Activated T-helper 1 cell treated with anti-CD3 and anti-CD28 coated beads, Interleukin-12 subunit alpha, Interleukin-12 subunit beta, Interleukin-2, Interleukin-4 antibody, amounts not matched to agents 30 ng/mL and 10 ng/mL and 1 ng/mL, durations not matched to agents 14 hours and 24 hours and 36 hours (primary cell): ENCODE data around the gene KRT72. TPM values are rescaled to one million over a fixed set of nuclear protein-coding genes. Genes with fewer than 3 reads are reported as not detected.

Source experiments
- DNase-seq: peaks from one replicate; pipeline ENCODE4 v3.0.0; 2021; ENCODE audit warnings: low spot score
- H3K27ac Mint-ChIP-seq: one replicate; pipeline ENCODE4 v1.8.0; 2021; ENCODE audit warnings: mild to moderate bottlenecking, mixed read lengths
- H3K27me3 Mint-ChIP-seq: one replicate; pipeline ENCODE4 v1.8.0; 2022; ENCODE audit warnings: mild to moderate bottlenecking, moderate library complexity, mixed read lengths; ENCODE audit not compliant: insufficient read depth
- H3K36me3 Mint-ChIP-seq: one replicate; pipeline ENCODE4 v1.8.0; 2021; ENCODE audit warnings: low read depth, mixed read lengths
- H3K4me1 Mint-ChIP-seq: one replicate; pipeline ENCODE4 v1.8.0; 2021; ENCODE audit warnings: low read depth, mixed read lengths
- H3K4me3 Mint-ChIP-seq: one replicate; pipeline ENCODE4 v1.8.0; 2021; ENCODE audit warnings: mild to moderate bottlenecking, moderate library complexity, mixed read lengths
- H3K9me3 Mint-ChIP-seq: one replicate; pipeline ENCODE4 v1.8.0; 2021; ENCODE audit warnings: mixed read lengths
- intact Hi-C: fragments of 100-400 bp; cut with micrococcal nuclease; formaldehyde crosslinking; loops from one replicate; pipeline ENCODE4 v1.15.1; 2024
- total RNA-seq: library from RNA; stranded (reverse); gene quantifications from 2 replicates; pipeline ENCODE4 v1.2.3, GENCODE V29; 2022

The KRT72 gene
- total RNA-seq, 1 donor from 2014 or later: not detected

DNA sequence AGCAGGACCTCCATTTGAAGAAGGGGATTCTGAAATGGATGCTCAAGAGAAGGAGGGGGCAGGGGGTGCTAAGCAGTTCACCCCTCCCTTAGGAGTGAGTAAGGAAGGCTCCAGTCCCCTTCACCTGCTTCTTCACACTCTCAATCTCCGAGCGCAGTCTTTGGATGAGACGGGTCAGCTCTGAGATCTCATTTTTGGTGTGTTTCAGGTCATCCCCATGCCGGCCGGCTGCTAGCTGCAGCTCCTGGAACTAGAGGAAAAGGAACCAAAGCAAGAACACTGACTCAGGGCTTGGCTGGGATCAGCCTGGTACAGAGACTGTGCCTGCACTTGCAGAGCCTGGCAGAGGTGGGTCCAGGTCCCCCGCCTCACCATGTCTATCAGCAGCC, 9.8 kb upstream of the KRT72 start:
- H3K27ac Mint-ChIP-seq: no peak overlapping the region
- no peaks in the 10 kb centered on the region for H3K9me3 Mint-ChIP-seq
- no peak for DNase-seq

GRCh38 chr12:52608826-52609630, 7.8 kb upstream of the KRT72 start:
- Mint-ChIP-seq H3K4me3 (peak overlapping the region; percentile 40), H3K36me3 (no peaks in the 10 kb centered on the region), H3K27ac (no peak overlapping the region), H3K4me1 (peaks cover 79% of the 10 kb centered on the region), H3K9me3 (no peaks in the 10 kb centered on the region), H3K27me3 (no peaks in the 10 kb centered on the region)
- intact Hi-C loops: no loop called here
- no peak for DNase-seq

More for the DNA sequence above, 9.8 kb upstream of the KRT72 start:
- Mint-ChIP-seq H3K4me1 (peaks cover 83% of the 10 kb centered on the region), H3K36me3 (peaks cover 2% of the 10 kb centered on the region), H3K4me3 (peak overlapping the region; percentile 50), H3K27me3 (no peaks in the 10 kb centered on the region)
- intact Hi-C loops: no loop called here

GRCh38 chr12:52608161-52608560, 6.9 kb upstream of the KRT72 start:
- H3K4me1 Mint-ChIP-seq: peaks cover 71% of the 10 kb centered on the region
- no peaks in the 10 kb centered on the region for H3K27me3 Mint-ChIP-seq
- H3K27ac Mint-ChIP-seq: no peak overlapping the region
- intact Hi-C loops: no loop called here
- H3K36me3 Mint-ChIP-seq: no peaks in the 10 kb centered on the region
- H3K4me3 Mint-ChIP-seq: no peak overlapping the region
- DNase-seq: no peak
- H3K9me3 Mint-ChIP-seq: no peaks in the 10 kb centered on the region

GRCh38 chr12:52607314-52607713, 6.1 kb upstream of the KRT72 start:
- intact Hi-C loops: no loop called here
- Mint-ChIP-seq H3K27ac (no peak overlapping the region), H3K4me1 (peaks cover 62% of the 10 kb centered on the region), H3K9me3 (no peaks in the 10 kb centered on the region), H3K36me3 (no peaks in the 10 kb centered on the region), H3K27me3 (no peaks in the 10 kb centered on the region), H3K4me3 (no peak overlapping the region)
- no peak for DNase-seq

- H3K27ac Mint-ChIP-seq: no peak overlapping the region
- H3K4me1 Mint-ChIP-seq: peaks cover 56% of the 10 kb centered on the region
- no peaks in the 10 kb centered on the region for H3K36me3 Mint-ChIP-seq
- H3K27me3 Mint-ChIP-seq: no peaks in the 10 kb centered on the region
- DNase-seq: no peak
- intact Hi-C loops: no loop called here
- H3K4me3 Mint-ChIP-seq: no peak overlapping the region
- H3K9me3 Mint-ChIP-seq: no peaks in the 10 kb centered on the region
Observed at GRCh38 chr12:52606581-52607218, 5.4 kb upstream of the KRT72 start.

- no peak for DNase-seq
- Mint-ChIP-seq H3K27ac (no peak overlapping the region), H3K27me3 (no peaks in the 10 kb centered on the region), H3K9me3 (no peaks in the 10 kb centered on the region), H3K36me3 (no peaks in the 10 kb centered on the region), H3K4me3 (no peak overlapping the region), H3K4me1 (peaks cover 51% of the 10 kb centered on the region)
- intact Hi-C loops: no loop called here
Observed at GRCh38 chr12:52606096-52606495, 4.8 kb upstream of the KRT72 start.

DNA sequence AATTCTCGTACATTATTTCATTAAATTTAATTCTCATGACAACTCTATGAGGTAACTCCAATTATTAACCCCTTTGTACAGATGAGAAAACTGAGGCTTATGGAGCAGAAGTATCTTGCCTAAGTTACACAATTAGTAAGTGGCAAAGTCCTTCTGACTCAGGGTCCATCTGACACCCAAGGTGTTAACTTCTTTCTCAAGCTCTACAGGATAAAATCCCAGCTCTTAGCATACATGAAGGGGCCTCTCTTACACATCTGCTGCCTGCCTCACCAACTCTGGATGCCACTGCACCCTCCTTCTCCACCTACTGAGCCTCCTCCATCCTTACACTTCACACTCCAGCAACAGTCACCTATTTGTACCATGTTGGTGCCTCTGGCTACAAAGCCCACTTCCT, 4.3 kb upstream of the KRT72 start:
- H3K9me3 Mint-ChIP-seq: no peaks in the 10 kb centered on the region
- no peak overlapping the region for H3K27ac Mint-ChIP-seq
- H3K4me3 Mint-ChIP-seq: no peak overlapping the region
- no peaks in the 10 kb centered on the region for H3K36me3 Mint-ChIP-seq
- DNase-seq: no peak
- no peaks in the 10 kb centered on the region for H3K27me3 Mint-ChIP-seq
- intact Hi-C loops: no loop called here
- H3K4me1 Mint-ChIP-seq: peaks cover 46% of the 10 kb centered on the region

- no peak for DNase-seq
- intact Hi-C loops: no loop called here
- peaks cover 40% of the 10 kb centered on the region for H3K4me1 Mint-ChIP-seq
- H3K4me3 Mint-ChIP-seq: no peak overlapping the region
- no peaks in the 10 kb centered on the region for H3K36me3 Mint-ChIP-seq
- no peaks in the 10 kb centered on the region for H3K9me3 Mint-ChIP-seq
- H3K27me3 Mint-ChIP-seq: no peaks in the 10 kb centered on the region
- peak overlapping the region; percentile 7 for H3K27ac Mint-ChIP-seq
Observed at GRCh38 chr12:52604859-52605258, 3.6 kb upstream of the KRT72 start.

DNA sequence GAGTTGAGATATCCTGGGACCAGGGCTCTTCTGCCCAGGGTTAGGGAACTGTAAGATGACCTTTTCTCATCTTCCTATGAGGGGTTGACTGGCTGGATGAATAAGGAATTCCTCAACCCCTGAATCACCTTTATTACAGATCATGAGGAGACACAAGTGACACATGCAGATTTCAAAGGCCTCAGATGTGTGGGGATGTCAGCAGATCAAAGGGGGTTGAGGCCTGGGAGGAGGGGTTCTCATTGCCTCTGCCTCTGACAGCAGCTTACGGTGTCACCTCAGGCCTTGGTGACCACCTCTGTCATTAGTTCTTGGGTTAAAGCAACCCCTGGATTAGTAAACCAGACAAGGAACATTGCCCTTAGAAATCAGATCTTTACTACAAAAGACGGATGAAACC, 2.1 kb upstream of the KRT72 start:
- Mint-ChIP-seq H3K27me3 (peaks cover 4% of the 10 kb centered on the region), H3K9me3 (no peaks in the 10 kb centered on the region), H3K4me1 (peaks cover 26% of the 10 kb centered on the region), H3K36me3 (no peaks in the 10 kb centered on the region), H3K4me3 (no peak overlapping the region), H3K27ac (no peak overlapping the region)
- DNase-seq: no peak
- intact Hi-C loops: no loop called here

GRCh38 chr12:52602552-52602951, 1.3 kb upstream of the KRT72 start:
- H3K27ac Mint-ChIP-seq: no peak overlapping the region
- intact Hi-C loops: no loop called here

DNA sequence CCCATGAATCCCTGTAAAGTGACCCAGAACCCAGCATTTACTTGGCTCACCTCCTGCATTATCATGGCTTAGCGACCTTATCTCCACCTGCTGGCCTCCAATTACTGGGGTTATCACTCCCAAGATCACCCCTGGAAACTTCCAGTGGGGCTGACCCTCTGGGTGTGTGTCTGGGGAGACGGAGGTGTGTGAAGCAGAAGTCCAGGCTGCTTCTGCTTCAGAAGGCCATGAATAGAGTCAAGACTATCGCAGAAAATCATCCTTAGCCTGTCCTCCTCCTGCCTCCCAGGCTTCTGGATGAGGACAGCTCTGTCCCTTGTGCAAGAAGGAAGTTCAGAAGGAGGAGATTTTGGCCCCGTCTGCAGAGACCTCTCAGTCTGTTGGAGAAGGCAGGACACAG, 408 bp upstream of the KRT72 start:
- Mint-ChIP-seq H3K9me3 (no peaks in the 10 kb centered on the region), H3K27me3 (peaks cover 4% of the 10 kb centered on the region), H3K4me1 (peaks cover 15% of the 10 kb centered on the region), H3K27ac (no peak overlapping the region), H3K36me3 (no peaks in the 10 kb centered on the region), H3K4me3 (no peak overlapping the region)
- intact Hi-C loops: no loop called here
- DNase-seq: no peak

More at GRCh38 chr12:52602552-52602951, 1.3 kb upstream of the KRT72 start:
- H3K4me1 Mint-ChIP-seq: peaks cover 22% of the 10 kb centered on the region
- H3K36me3 Mint-ChIP-seq: no peaks in the 10 kb centered on the region
- H3K4me3 Mint-ChIP-seq: no peak overlapping the region
- H3K27me3 Mint-ChIP-seq: peaks cover 4% of the 10 kb centered on the region
- DNase-seq: no peak
- H3K9me3 Mint-ChIP-seq: no peaks in the 10 kb centered on the region

DNA sequence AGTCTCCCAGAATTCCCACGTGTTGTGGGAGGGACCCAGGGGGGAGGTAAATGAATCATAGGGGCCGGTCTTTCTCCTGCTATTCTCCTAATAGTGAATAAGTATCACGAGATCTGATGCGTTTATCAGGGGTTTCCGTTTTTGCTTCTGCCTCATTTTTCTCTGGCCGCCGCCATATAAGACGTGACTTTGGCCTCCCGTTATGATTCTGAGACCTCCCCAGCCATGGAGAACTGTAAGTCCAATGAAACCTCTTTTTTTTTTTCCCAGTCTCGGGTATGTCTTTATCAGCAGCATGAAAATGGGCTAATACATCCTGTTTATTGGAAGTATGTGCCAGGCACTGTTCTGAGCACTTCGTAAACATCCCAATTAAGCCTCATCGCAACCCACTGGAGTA, 788 bp downstream of the KRT72 start:
- DNase-seq: no peak
- H3K4me3 Mint-ChIP-seq: no peak overlapping the region
- no peaks in the 10 kb centered on the region for H3K9me3 Mint-ChIP-seq
- no peak overlapping the region for H3K27ac Mint-ChIP-seq
- intact Hi-C loops: no loop called here
- peaks cover 7% of the 10 kb centered on the region for H3K4me1 Mint-ChIP-seq
- H3K36me3 Mint-ChIP-seq: no peaks in the 10 kb centered on the region
- H3K27me3 Mint-ChIP-seq: peaks cover 4% of the 10 kb centered on the region

GRCh38 chr12:52600071-52600470, 1.2 kb downstream of the KRT72 start:
- peaks cover 3% of the 10 kb centered on the region for H3K4me1 Mint-ChIP-seq

More at GRCh38 chr12:52600071-52600470, 1.2 kb downstream of the KRT72 start:
- Mint-ChIP-seq H3K36me3 (no peaks in the 10 kb centered on the region), H3K9me3 (no peaks in the 10 kb centered on the region), H3K27ac (no peak overlapping the region), H3K27me3 (peaks cover 4% of the 10 kb centered on the region), H3K4me3 (no peak overlapping the region)
- no peak for DNase-seq
- intact Hi-C loops: no loop called here
